ENCODE data around the gene ARRDC5.
A peak's percentile ranks its signal among the peaks of the same experiment; 100 is the strongest.
"Not testable (repeated sequence)": the region's sequence is repeated elsewhere in the genome, so short reads cannot be mapped to it uniquely, and the experiment has no call there.

Gene ARRDC5

DNA sequence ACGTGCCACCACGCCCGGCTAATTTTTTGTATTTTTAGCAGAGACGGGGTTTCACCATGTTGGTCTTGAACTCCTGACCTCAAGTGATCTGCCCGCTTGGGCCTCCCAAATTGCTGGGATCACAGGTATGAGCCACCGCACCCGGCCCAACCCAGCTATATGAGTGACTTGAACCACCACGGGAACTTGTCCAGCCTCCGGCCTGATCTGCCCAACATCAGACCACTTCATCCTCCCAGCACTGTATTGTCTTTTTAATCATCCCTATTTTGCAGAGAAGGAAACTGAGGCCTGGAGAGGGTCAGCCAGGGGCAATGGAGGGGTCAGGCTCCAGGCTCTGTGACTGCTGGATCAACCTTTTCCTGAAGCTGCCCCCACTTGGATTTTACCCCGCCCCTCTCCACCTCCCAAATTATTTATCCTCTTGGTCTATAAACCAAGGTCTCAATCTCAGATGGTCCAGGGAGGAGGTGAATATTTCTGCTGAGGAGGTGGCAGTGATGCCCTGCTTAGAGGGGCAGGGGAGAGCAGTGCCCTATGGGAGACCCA is 34.3 kb downstream of the ARRDC5 start:
- DNase-seq (ENCODE audit: low spot score) = no peak

DNA sequence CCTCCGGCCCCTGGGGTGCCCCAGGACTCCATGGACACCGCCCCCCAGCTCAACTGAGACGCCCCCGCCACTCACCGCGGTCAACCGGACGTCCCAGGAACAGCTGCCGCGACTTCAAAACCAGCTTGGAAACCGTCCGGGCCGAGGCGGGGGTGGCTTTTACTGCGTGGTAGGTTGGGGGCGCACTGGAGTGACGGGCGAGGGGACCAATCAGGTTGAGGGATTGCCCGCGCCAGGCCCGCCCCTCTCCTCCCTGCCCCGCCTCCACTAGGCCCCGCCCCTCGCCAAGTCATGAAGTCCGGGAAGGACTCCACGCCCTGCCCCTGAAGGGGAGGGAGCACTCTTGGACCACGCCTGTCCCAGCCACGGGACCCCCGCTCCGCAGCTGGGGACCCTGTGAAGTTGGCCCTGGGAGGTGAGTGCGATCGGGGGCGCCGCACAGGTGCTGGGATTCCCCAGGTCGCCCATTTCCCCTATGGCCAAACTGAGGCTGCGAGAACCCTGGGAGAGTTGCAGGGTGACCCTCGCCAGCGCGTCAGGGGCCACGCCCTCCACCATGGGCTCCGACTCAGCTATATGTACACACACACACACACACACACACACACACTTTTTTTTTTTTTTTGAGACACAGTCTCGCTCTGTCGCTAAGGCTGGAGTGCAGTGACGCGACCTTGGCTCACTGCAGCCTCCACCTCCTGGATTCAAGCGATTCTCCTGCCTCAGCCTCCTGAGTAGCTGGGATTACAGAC is 35.0 kb downstream of the ARRDC5 start, which contains the start of gene PLIN3:
TSS of gene PLIN3 (minus strand) at position 134 of the 752 bp plus-strand sequence. CDS start 6,273 bp downstream, outside the sequence.
- peak; percentile 94 for DNase-seq (ENCODE audit: low spot score)

- peak; percentile 28 for DNase-seq (ENCODE audit: low spot score)
Observed at GRCh38 chr19:4866595-4867424, 35.9 kb downstream of the ARRDC5 start.

GRCh38 chr19:4861147-4861546 is 41.5 kb downstream of the ARRDC5 start:
- no peak for DNase-seq (ENCODE audit: low spot score)

DNA sequence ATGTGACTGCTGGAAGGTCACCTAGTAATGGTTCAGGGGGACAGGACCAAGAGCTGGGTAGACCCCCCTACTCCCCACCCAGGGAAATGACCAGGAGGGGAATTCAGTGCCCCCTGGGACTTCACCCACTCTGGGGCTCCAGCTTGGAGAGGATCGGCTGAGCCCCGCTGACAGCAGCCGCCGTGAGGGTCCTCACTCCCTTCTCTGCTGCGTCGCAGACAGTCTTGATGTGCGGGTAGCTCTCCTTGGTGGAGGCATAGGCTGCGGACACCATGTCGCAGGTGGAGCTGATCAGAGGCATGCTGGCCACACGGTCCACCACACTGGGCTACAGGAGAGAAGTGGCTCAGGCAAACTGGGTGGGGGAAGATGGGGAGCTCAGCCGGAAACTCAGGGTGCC is 43.0 kb downstream of the ARRDC5 start:
- no peak for DNase-seq (ENCODE audit: low spot score)

- not testable (repeated sequence) for DNase-seq (ENCODE audit: low spot score)
Observed at GRCh38 chr19:4856468-4856867, 46.2 kb downstream of the ARRDC5 start.

GRCh38 chr19:4853506-4853905 is 49.2 kb downstream of the ARRDC5 start:
- DNase-seq (ENCODE audit: low spot score) = not testable (repeated sequence)

- DNase-seq (ENCODE audit: low spot score) = no peak
Observed at GRCh38 chr19:4852484-4852883, 50.2 kb downstream of the ARRDC5 start.

DNA sequence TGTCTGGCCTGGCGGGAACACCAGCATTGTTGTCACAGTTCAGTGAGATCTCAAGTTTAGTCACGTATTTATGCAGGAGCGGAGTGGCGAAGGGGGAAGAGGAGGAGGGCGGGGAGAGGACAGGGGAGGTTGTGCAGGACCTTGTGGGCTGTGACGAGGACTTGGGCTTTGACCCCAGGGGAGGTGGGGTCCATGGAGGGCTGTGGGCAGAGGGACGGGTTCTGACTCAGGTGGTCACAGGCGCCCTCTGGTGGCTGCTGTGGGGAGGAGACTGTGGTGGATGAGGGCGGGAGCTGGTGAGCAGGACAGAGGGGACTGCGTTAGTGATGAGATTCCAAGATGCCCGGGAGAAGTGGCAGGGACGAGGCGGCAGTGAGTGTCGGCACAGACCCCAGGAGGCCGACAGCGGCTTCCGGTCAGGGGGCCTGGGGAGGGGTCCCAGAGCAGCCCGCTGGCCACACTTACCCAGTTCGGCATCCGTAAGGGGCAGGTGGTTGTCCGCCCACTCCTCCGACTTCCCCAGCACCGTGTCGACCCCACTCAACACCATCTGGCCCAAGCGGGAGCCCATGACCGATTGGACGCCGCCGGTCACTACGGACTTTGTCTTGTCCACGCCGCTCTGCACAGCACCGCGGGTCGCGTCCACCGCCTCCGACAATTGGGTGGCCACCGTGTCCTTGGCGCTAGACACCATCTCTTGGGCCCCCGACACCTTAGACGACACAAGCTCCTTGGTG is 51.0 kb downstream of the ARRDC5 start:
- peak; percentile 69 for DNase-seq (ENCODE audit: low spot score)

GRCh38 chr19:4849019-4849418 is 53.7 kb downstream of the ARRDC5 start:
- DNase-seq (ENCODE audit: low spot score) = no peak

DNA sequence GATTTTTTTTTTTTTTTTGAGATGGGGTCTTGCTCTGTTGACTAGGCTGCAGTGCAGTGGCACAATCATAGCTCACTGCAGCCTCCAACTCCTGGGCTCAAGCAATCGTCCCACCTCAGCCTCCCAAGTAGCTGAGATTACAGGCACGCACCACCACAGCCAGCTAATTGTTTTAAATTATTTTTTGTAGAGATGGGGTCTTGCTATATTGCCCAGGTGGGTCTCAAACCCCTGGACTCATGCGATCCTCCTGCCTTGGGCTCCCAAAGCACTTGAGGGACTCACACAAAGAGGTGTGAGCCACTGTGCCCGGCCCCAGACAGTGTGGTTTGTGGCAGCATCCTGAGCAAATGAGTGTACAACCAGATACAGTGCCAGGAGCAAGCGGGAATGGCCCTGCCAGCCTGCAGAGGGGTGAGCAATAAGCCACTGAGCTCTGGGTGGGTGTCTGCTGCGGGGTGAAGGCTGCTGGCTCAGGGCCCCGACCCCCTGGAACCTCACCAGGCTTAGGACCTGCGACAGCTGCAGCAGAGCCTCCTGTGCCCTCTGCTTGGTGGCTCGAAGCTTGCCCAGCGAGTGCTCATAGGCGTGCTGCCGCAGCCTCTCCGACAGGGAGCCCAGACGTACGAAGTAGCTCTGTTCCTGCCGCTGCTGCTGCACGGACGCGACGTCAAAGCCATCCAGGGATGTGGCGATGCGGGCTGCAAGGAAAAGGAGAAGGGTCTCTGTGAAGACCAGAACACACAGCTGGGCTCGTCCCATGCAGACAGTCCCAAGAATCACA is 55.3 kb downstream of the ARRDC5 start:
- DNase-seq (ENCODE audit: low spot score) = no peak

DNA sequence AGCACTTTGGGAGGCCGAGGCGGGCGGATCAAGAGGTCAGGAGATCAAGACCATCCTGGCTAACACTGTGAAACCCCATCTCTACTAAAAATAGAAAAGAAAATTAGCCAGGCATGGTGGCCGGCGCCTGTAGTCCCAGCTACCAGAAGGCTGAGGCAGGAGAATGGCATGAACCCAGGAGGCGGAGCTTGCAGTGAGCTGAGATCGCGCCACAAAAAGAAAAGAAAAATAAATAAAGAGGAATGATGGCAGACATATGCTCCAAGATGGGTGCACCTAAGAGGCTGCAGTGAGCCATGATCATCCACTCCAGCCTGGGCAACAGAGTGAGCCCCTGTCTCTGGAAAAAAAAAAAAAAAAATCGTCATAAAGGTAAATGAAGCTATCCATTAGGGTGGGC is 56.7 kb downstream of the ARRDC5 start:
- not testable (repeated sequence) for DNase-seq (ENCODE audit: low spot score)

GRCh38 chr19:4844348-4845179 is 58.1 kb downstream of the ARRDC5 start:
- no peak for DNase-seq (ENCODE audit: low spot score)

- DNase-seq (ENCODE audit: low spot score) = no peak
Observed at GRCh38 chr19:4843647-4843965, 59.1 kb downstream of the ARRDC5 start.
